ENCODE data around the gene ROPN1L.
A peak's percentile ranks its signal among the peaks of the same experiment; 100 is the strongest.
"Not testable (repeated sequence)": the region's sequence is repeated elsewhere in the genome, so short reads cannot be mapped to it uniquely, and the experiment has no call there.

Gene ROPN1L

DNA sequence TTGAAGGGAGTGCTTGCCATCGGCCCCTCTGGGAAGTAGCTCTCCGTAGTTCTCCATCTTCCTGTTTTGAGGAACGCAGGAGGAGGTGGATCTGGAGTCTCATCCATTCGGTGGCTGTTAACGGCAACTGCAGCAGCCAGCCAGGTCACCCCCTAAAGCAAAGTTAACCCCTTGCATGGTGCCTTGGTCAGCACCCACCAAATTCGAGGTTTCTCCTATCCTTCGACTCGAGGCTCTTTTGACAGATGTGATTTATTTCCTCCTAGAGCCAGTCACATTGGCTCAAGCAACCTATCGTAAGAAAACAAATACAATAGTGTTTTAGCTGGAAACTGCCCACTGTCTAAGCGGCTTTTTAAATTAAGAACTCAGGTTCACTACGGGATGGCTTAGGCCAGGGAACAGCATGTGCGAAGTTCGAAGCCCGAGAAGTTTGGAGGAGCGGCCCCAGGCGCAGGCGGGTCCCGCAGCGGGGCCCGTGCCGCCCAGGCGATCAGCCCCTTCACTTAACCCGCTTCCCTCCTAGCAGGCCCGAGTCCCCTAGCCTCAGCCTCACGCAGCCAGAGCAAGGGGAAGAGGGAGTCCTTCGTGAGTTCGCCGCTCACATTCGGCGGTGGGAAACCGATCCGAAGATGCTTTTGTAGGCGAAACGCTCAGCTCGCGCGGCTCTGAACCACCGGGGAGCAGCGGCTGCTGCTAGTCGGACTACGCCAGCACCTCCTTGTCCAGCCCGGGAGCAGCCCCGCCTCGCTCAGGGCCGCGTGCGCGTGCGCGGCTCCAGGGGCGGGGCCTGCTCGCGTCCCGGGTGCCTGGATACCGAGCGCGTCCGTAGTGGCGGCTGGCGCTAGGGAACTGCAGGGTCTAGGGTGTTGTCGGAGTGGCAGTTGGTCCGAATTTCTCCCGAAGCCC is at the start of gene ROPN1L:
TSS of gene ROPN1L (plus strand) at position 797 of the 909 bp plus-strand sequence. CDS start 289 bp downstream, outside the sequence.
- peak; percentile 87 to 95 for DNase-seq (ENCODE audit: low read depth in 1 of 2, low spot score in 1 of 2)
- TF ChIP-seq JUND (IDR thresholded peaks at IDR 0.05; ENCODE audit: low read depth) = no peak
- in situ Hi-C loops (cut with HindIII; ENCODE audit: low pct_unique_long_range_greater_than_20kb, low sequenced_read_pairs) = no loop called here

- DNase-seq (ENCODE audit: low read depth in 1 of 2, low spot score in 1 of 2); in situ Hi-C loops (cut with HindIII; ENCODE audit: low pct_unique_long_range_greater_than_20kb, low sequenced_read_pairs): not testable (repeated sequence)
These were observed 48.9 kb upstream of the ROPN1L start for GRCh38 chr5:10392567-10393328.

DNA sequence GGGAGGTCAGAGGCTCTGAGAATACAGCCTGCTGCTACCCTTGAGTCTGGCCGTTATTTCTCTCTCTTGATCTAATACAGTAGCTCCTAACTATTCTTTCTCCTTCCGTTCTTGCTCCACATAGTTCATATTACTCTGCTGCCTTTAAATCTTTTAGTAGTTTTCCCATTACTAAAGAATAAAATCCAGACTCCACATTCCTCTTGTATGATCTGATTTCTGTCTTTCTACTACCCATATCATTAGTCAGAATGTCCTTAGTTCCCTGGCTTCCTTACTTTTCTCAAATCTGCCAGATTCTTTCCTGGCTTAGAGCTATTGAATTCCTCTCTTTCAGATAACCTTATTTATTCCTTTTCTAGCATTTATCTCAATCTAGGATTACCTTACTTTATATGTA is 48.2 kb upstream of the ROPN1L start:
- DNase-seq (ENCODE audit: low read depth in 1 of 2, low spot score in 1 of 2) = no peak
- TF ChIP-seq JUND (IDR thresholded peaks at IDR 0.05; ENCODE audit: low read depth) = no peak
- in situ Hi-C loops (cut with HindIII; ENCODE audit: low pct_unique_long_range_greater_than_20kb, low sequenced_read_pairs) = no loop called here

DNA sequence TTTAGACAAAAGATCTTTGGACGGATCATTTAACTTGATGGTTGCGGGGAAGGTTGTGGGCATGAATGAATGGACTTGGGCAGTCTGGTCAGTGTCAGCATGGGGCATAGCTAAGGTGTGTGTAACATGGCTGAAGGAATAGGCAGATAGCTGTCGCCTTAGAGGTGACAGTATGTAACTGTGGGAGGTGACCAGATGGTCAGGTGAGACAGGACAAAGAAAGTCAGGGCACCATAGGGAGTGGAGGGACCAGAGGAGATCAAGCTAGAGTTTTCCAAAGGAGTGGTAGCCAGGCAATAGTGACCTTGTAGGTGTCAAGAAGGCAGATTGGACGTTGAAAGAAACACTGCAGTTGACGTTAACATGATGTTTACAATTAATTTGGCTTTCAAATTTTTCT is 45.1 kb upstream of the ROPN1L start:
- TF ChIP-seq JUND (IDR thresholded peaks at IDR 0.05; ENCODE audit: low read depth) = no peak
- DNase-seq (ENCODE audit: low read depth in 1 of 2, low spot score in 1 of 2) = no peak
- in situ Hi-C loops (cut with HindIII; ENCODE audit: low pct_unique_long_range_greater_than_20kb, low sequenced_read_pairs) = no loop called here

GRCh38 chr5:10399839-10400238 is 41.8 kb upstream of the ROPN1L start:
- in situ Hi-C loops (cut with HindIII; ENCODE audit: low pct_unique_long_range_greater_than_20kb, low sequenced_read_pairs) = no loop called here
- DNase-seq (ENCODE audit: low read depth in 1 of 2, low spot score in 1 of 2) = no peak
- TF ChIP-seq JUND (IDR thresholded peaks at IDR 0.05; ENCODE audit: low read depth) = no peak

DNA sequence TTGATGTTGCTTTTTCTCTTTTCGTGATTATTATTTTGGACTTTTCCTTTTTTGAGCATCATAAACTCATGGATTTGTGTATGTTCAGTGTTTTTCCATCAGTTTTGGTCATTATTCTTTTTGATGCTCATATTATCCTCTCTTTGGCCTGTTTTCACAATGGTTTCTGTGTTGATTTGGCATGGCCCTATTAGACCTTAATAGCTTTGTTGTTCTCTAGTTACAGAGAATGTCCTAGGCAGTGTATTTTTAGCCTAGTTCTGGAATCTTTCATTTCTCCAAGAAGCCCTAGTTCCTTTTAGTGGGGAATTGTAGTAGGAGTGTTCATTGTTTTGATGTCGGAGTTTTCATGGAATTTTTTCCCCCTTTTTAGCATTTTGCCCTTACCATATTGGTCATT is 41.3 kb upstream of the ROPN1L start:
- in situ Hi-C loops (cut with HindIII; ENCODE audit: low pct_unique_long_range_greater_than_20kb, low sequenced_read_pairs) = no loop called here
- no peak for DNase-seq (ENCODE audit: low read depth in 1 of 2, low spot score in 1 of 2)
- no peak for TF ChIP-seq JUND (IDR thresholded peaks at IDR 0.05; ENCODE audit: low read depth)

DNA sequence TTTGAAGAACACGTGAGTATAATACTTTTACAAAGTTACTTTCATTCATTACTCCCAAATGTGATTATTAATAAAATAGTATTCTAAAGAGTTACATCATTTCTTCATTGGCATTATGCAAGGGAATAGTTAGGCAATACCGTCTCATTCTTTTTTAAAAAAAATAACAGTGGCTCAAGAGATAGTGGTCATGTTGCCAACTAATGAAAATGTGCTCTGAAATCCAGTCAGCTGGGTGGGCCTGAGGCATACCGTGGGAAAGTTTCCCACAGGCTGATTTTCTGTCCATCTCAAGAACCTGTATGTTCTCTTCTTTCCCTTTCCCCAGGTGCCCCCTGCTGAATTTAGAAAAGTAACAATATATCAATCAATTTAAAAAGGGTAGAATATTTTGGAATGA is 40.8 kb upstream of the ROPN1L start:
- TF ChIP-seq JUND (IDR thresholded peaks at IDR 0.05; ENCODE audit: low read depth) = no peak
- in situ Hi-C loops (cut with HindIII; ENCODE audit: low pct_unique_long_range_greater_than_20kb, low sequenced_read_pairs) = no loop called here
- no peak for DNase-seq (ENCODE audit: low read depth in 1 of 2, low spot score in 1 of 2)

DNA sequence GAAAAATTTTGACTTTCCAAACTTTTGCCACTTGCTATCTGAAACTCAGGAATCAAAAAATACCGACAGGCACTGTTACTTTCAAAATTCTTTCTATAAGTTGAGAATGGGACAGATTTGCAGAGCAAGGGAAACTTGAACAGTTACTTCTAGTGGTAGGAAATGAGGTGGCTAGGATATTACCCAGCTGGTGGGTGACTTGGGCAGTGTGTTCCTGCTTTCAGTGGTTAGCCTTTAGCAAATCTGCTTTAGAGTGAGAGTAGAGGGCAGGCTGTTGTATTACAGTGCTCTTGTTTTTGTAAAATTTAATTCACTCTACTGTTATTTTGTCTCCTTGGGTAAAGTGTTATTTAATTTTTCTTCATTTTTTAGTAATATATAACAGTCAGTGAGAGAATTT is 40.2 kb upstream of the ROPN1L start:
- no peak for DNase-seq (ENCODE audit: low read depth in 1 of 2, low spot score in 1 of 2)
- no peak for TF ChIP-seq JUND (IDR thresholded peaks at IDR 0.05; ENCODE audit: low read depth)
- in situ Hi-C loops (cut with HindIII; ENCODE audit: low pct_unique_long_range_greater_than_20kb, low sequenced_read_pairs) = no loop called here

DNA sequence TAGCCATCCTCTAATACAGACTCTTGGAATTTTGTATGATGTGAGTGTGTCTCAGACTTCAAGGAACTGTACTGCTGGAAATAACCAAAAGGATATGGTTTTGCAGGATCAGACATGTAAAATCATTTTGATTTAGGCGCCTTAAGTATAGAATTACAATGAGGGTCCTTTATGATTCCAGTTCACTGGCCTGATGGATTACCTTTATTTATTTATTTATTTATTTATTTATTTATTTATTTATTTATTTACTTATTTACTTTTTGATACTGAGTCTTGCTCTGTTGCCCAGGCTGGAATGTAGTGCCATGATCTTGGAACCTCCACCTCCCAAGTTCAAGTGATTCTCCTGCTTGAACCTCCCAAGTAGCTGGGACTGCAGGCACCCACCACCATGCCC is 37.9 kb upstream of the ROPN1L start:
- DNase-seq (ENCODE audit: low read depth in 1 of 2, low spot score in 1 of 2) = no peak

GRCh38 chr5:10406651-10407050 is 35.0 kb upstream of the ROPN1L start:
- no peak for TF ChIP-seq JUND (IDR thresholded peaks at IDR 0.05; ENCODE audit: low read depth)
- in situ Hi-C loops (cut with HindIII; ENCODE audit: low pct_unique_long_range_greater_than_20kb, low sequenced_read_pairs) = no loop called here
- no peak for DNase-seq (ENCODE audit: low read depth in 1 of 2, low spot score in 1 of 2)

More for the DNA sequence above, 37.9 kb upstream of the ROPN1L start:
- in situ Hi-C loops (cut with HindIII; ENCODE audit: low pct_unique_long_range_greater_than_20kb, low sequenced_read_pairs) = no loop called here
- TF ChIP-seq JUND (IDR thresholded peaks at IDR 0.05; ENCODE audit: low read depth) = no peak

DNA sequence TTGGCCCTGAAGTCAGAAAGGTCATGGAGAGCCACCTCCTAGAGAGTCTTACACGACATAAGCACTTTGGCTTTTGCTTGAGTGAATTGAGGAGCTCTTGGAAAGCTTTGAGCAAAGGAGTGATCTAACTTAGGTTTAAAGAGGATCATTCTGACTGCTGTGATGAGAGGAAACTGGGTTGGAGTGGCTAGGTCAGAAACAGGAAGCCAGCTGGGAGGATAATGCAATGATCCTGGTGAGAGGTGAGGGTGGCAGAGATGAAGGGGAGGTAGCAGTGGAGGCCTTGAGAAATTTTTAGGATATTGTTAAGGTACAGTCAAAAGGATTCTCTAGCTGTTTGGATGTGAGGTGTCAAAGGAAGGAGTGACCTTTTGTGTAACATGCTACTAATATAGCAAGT is 32.2 kb upstream of the ROPN1L start:
- in situ Hi-C loops (cut with HindIII; ENCODE audit: low pct_unique_long_range_greater_than_20kb, low sequenced_read_pairs) = no loop called here
- no peak for TF ChIP-seq JUND (IDR thresholded peaks at IDR 0.05; ENCODE audit: low read depth)
- DNase-seq (ENCODE audit: low read depth in 1 of 2, low spot score in 1 of 2) = no peak

- no peak for DNase-seq (ENCODE audit: low read depth in 1 of 2, low spot score in 1 of 2)
- in situ Hi-C loops (cut with HindIII; ENCODE audit: low pct_unique_long_range_greater_than_20kb, low sequenced_read_pairs) = no loop called here
These were observed 31.0 kb upstream of the ROPN1L start for GRCh38 chr5:10410662-10411061.

DNA sequence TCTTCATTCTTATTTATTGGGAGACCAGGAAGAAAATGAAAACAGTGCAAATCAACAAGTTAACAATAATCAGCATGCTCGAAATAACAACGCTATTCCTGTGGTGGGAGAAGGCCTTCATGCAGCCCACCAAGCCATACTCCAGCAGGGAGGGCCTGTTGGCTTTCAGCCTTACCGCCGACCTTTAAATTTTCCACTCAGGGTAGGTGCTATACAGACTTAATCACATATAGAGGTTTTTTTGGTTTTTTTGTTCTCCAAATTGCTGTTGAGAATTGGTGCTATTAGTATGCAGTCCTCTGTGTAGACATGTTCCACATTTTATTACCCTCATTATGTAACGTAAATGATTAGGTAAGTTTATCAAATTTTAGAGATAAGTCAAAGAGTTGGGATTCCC is 30.3 kb upstream of the ROPN1L start:
- in situ Hi-C loops (cut with HindIII; ENCODE audit: low pct_unique_long_range_greater_than_20kb, low sequenced_read_pairs) = no loop called here
- DNase-seq (ENCODE audit: low read depth in 1 of 2, low spot score in 1 of 2) = no peak
- no peak for TF ChIP-seq JUND (IDR thresholded peaks at IDR 0.05; ENCODE audit: low read depth)

More at GRCh38 chr5:10410662-10411061, 31.0 kb upstream of the ROPN1L start:
- no peak for TF ChIP-seq JUND (IDR thresholded peaks at IDR 0.05; ENCODE audit: low read depth)

Data from T47D (cell line).